Left lung (tissue), 10 donors: ENCODE results near the gene SLC25A21. TPM values are rescaled to one million over a fixed set of nuclear protein-coding genes. Genes with fewer than 3 reads are reported as not detected.
"Not testable (repeated sequence)": the region's sequence is repeated elsewhere in the genome, so short reads cannot be mapped to it uniquely, and the experiment has no call there.

Experiments used
- ATAC-seq: fragments of 200-7000 bp; cut with Tn5 transposase; one replicate; pipeline ENCODE4 v1.9.1; 2020; ENCODE audit warnings: moderate library complexity
- DNase-seq, 4 donors: peaks; one replicate each; pipeline ENCODE4 v3.0.0-alpha.2; 2013 to 2020
- H3K27ac ChIP-seq, 2 donors: fragments of 200-600 bp; sonication (generic) in 1 of 2; one replicate each; pipeline versions ENCODE4 v1.5.0 to v1.8.0; 2020 to 2021
- H3K27me3 ChIP-seq, 2 donors: fragments of 200-600 bp; sonication (generic) in 1 of 2; one replicate each; pipeline versions ENCODE4 v1.5.0 to v1.8.0; 2020 to 2021
- H3K36me3 ChIP-seq, 2 donors: fragments of 200-600 bp; sonication (generic) in 1 of 2; one replicate each; pipeline versions ENCODE4 v1.5.0 to v1.8.0; 2020 to 2021
- H3K4me1 ChIP-seq, 2 donors: fragments of 200-600 bp; one replicate each; pipeline ENCODE4 v1.8.0; 2021
- H3K4me3 ChIP-seq, 2 donors: fragments of 200-600 bp; sonication (generic) in 1 of 2; one replicate each; pipeline versions ENCODE4 v1.5.0 to v1.8.0; 2020 to 2021; ENCODE audit warnings: mild to moderate bottlenecking in 1 of 2
- H3K9me3 ChIP-seq, 2 donors: fragments of 200-600 bp; sonication (generic) in 1 of 2; one replicate each; pipeline versions ENCODE4 v1.5.0 to v1.8.0; 2020 to 2021
- intact Hi-C, 2 donors: fragments of 100-400 bp; cut with DNase I; formaldehyde crosslinking; loops; one replicate each; pipeline versions ENCODE4 v1.11.2 to v1.14.2; 2022
- polyA plus RNA-seq, 6 donors: library from polyadenylated mRNA; unstranded; fragments of 120-200 nt; gene quantifications; one replicate each; pipeline ENCODE4 v1.2.1, GENCODE V29; 2013; ENCODE audit not compliant: insufficient read length in 6 of 6
- total RNA-seq, 2 donors: library from RNA; stranded (reverse); fragmentation: NEBNext Ultra II Directional; extraction: Animal tissue kit (Norgen Biotek cat#: 25700); gene quantifications; one replicate each; pipeline ENCODE4 v1.2.1, GENCODE V29; 2021
- TF ChIP-seq, protein P1 (sequence below), 2 donors: fragments of 200-600 bp; sonication (generic) in 1 of 2; IDR thresholded peaks; one replicate each; pipeline versions ENCODE4 v1.5.0 to v1.8.0; 2021; ENCODE audit warnings: antibody characterized with exemption in 2 of 2
- donor health status: DM: no; HTN: yes; CAD: no.
- donor health status: DM: no; HTN: no; CAD: no.

SLC25A21 gene
- total and polyA plus RNA-seq, 8 donors, result 0.47 to 3.7 (median 2.7) TPM

DNA sequence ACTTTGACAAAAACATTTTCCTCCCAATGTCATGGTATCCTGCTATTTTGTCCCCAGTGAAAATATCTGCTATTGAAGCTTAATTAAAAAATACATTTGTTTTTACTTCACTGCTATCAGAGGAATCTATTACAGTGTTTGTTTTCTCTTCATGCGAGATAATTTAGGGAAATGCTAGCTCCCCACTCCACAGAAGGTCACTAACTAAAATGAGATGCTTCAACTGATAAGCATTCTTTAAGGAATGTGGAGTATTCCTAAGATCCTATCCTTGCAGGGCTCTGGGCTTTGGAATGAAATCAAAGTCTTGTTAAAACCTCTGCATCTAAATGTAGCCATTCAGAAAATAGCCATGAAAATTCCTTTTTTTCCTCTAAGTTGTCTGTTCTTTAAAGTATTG, 471.3 kb downstream of the SLC25A21 start:
- Histone ChIP-seq H3K36me3 (no peaks in the 10 kb centered on the region), H3K27me3 (no peaks in the 10 kb centered on the region), H3K27ac (no peak overlapping the region), H3K9me3 (peaks cover 0 to 8% of the 10 kb centered on the region in 2 donors), H3K4me1 (no peaks in the 10 kb centered on the region), H3K4me3 (no peak overlapping the region)
- DNase-seq (no peak), ATAC-seq (no peak)
- intact Hi-C loops, result no loop called here
- TF ChIP-seq, protein P1, sequence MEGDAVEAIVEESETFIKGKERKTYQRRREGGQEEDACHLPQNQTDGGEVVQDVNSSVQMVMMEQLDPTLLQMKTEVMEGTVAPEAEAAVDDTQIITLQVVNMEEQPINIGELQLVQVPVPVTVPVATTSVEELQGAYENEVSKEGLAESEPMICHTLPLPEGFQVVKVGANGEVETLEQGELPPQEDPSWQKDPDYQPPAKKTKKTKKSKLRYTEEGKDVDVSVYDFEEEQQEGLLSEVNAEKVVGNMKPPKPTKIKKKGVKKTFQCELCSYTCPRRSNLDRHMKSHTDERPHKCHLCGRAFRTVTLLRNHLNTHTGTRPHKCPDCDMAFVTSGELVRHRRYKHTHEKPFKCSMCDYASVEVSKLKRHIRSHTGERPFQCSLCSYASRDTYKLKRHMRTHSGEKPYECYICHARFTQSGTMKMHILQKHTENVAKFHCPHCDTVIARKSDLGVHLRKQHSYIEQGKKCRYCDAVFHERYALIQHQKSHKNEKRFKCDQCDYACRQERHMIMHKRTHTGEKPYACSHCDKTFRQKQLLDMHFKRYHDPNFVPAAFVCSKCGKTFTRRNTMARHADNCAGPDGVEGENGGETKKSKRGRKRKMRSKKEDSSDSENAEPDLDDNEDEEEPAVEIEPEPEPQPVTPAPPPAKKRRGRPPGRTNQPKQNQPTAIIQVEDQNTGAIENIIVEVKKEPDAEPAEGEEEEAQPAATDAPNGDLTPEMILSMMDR (IDR thresholded peaks at IDR 0.05), result no peak

DNA sequence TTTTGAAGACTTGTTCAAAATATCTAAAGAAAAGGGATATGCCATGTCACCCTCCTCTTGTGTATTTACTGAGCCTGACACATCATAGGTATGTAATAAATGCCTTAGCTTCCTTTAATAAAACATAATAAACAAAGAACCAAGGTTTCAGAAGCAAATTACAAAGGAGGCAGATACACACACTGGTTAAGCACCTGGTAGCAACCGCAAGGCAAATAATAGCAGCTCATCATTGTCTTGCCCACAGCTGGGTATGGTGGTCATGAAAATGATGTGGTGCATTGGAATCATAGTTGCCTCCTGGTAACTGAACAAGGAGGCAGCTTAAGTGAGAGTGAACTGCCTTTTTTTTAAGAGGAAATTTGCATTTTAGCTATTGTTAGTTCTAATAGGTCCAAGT, 471.8 kb downstream of the SLC25A21 start:
- intact Hi-C loops, result no loop called here
- TF ChIP-seq, protein P1 (IDR thresholded peaks at IDR 0.05), result no peak
- H3K4me3 ChIP-seq, result no peak overlapping the region
- peaks cover 0 to 8% of the 10 kb centered on the region in 2 donors for H3K9me3 ChIP-seq
- H3K27me3 ChIP-seq, result no peaks in the 10 kb centered on the region
- no peaks in the 10 kb centered on the region for H3K36me3 ChIP-seq
- DNase-seq (no peak), ATAC-seq (no peak)
- no peaks in the 10 kb centered on the region for H3K4me1 ChIP-seq
- H3K27ac ChIP-seq, result no peak overlapping the region

DNA sequence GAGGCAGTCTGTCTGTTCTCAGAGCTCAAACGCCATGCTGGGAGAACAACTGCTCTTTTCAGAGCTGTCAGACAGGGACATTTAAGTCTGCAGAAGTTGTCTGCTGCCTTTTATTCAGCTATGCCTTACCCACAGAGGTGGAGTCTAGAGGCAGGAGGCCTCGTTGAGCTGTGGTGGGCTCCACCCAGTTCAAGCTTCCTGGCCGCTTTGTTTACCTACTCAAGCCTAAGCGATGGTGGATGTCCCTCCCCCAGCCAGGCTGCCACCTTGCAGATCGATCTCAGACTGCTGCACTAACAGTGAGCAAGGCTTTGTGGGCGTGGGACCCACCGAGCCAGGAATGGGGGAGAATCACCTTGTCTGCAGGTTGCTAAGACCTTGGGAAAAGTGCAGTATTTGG, 473.0 kb downstream of the SLC25A21 start:
- H3K27me3 ChIP-seq, intact Hi-C loops, ATAC-seq: not testable (repeated sequence)

DNA sequence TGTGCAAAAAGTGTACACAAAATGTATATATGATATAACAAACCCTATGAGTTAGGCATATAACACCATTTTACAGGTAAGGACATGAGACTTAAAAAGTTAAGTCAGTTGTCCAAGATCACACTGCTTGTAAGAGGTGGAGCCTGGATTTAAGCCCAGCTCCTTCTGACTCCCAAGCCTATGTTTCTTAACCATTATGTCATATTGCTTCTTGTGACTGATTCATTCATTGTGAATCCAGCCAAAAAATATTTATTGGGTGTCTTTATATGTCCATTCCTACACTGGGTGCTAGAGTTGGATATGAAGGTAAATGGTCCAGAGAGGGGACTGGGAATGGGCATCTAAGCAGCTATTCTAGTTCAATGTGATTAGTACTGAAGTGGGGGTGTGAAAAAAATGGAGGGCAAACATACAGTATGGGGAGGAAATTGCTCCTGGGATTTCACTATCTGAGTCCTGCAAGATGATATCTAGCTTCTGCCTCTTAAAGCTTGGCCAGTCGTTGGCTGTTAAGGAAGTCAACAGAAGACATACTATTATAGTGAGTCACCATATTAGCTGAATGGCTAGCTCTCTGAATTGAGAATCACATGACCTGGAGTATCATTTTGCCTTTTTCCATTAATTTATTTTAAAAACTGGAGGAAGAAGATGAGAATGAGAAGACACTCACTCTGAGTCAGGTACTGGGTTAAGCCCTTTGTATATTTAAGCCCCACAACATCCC, 481.9 kb downstream of the SLC25A21 start:
- DNase-seq (no peak), ATAC-seq (no peak)
- Histone ChIP-seq H3K4me1 (no peaks in the 10 kb centered on the region), H3K27ac (no peak overlapping the region), H3K9me3 (peaks cover 0 to 4% of the 10 kb centered on the region in 2 donors), H3K27me3 (no peaks in the 10 kb centered on the region), H3K4me3 (no peak overlapping the region), H3K36me3 (no peaks in the 10 kb centered on the region)
- intact Hi-C loops, result no loop called here
- TF ChIP-seq, protein P1 (IDR thresholded peaks at IDR 0.05), result no peak

More for the DNA sequence above, 473.0 kb downstream of the SLC25A21 start:
- H3K4me1 ChIP-seq, H3K36me3 ChIP-seq, H3K27ac ChIP-seq, H3K4me3 ChIP-seq, DNase-seq: not testable (repeated sequence)
- peaks cover 0 to 12% of the 10 kb centered on the region in 2 donors for H3K9me3 ChIP-seq

DNA sequence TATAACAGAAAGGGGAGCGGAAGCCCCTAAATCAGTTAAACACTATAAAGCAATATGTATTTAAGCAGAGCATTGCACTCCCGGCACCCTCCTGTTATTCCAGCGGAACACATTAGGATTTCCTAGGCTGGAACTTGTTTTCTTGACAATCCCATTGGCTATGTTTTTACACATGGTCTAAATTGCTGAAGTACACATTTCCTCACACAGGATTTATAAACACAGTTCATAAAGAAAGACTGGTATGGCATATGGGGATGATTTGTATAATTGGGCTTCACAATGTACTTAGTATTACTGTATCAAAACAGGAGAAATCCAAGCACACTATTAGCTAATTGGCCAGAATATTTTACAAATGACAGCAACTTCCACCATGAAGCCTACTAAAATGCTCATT, 487.5 kb downstream of the SLC25A21 start:
- Histone ChIP-seq H3K36me3 (no peaks in the 10 kb centered on the region), H3K4me3 (no peak overlapping the region), H3K9me3 (no peaks in the 10 kb centered on the region), H3K27me3 (no peaks in the 10 kb centered on the region), H3K27ac (no peak overlapping the region), H3K4me1 (no peaks in the 10 kb centered on the region)
- ATAC-seq (no peak), DNase-seq (no peak)
- TF ChIP-seq, protein P1 (IDR thresholded peaks at IDR 0.05), result no peak
- intact Hi-C loops, result no loop called here
